Stimulated activated CD4-positive, alpha-beta T cell treated with anti-CD3 and anti-CD28 coated beads, Interleukin-15, amount 100 ng/mL, for 1 hour (primary cell): ENCODE measurements around the gene INO80B.
"Not testable (repeated sequence)": the region's sequence is repeated elsewhere in the genome, so short reads cannot be mapped to it uniquely, and the experiment has no call there.

Source experiments
- DNase-seq, 2 donors: peaks; one replicate each; pipeline ENCODE4 v3.0.0-alpha.2; 2020; ENCODE audit warnings: low read depth in 1 of 2, low spot score in 1 of 2

INO80B gene

DNA sequence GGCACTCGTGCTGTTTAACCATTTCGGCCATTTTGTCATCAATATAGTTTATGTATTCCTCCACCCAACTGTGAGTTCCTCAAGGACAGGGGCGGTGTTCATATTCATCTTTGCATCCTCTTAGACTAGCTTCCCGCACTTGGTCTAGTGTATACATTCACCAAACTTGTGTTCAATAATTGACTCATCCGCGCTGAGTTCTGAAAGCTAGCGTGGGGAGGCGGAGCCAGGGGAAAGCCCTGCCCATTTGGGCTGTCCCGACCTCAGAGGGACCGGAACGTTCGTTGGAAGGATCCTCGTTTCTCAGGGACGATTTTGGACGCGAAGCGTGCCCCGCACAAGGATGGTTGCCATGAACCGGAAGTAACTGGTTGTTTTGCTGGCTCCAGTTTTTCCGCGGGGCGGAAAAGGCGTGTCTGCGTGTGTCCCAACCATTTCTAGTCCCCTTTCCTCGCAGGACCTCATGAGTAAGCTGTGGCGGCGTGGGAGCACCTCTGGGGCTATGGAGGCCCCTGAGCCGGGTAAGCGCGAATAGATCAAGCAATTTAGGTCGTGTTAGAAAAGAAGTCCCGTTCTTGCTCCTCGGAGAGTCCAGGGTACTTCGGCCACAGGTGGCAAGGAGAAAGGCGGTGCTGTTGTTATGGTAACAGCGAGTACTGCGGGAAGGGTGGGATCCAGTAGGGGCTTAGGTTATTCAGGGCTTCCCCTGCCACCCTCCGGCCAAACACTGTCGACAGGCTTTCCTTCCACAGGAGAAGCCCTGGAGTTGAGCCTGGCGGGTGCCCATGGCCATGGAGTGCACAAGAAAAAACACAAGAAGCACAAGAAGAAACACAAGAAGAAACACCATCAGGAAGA is at the start of gene INO80B:
INO80B (plus strand) TSS at position 434 of the 858 bp plus-strand sequence; CDS start at position 464, 30 bp downstream.
- DNase-seq, result peak; percentile 91 to 96

DNA sequence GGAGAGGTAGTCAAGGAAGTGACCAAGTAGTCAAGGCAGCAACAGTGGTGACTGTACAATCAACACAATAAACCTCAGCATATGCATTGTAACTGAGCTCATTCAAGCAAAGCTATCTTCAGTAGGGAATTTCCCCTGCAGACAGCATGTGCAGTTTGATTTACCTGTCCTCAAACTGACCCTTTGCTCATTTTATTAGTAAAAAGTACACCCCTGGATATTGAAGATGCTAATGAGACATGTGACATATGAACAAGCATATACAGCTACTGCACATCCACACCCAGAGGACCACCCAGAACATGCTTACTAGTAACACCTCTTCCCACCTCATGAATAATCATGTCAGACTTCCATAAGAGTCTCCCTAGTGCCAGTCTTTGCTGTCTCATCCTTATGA is 48.9 kb upstream of the INO80B start:
- no peak for DNase-seq

DNA sequence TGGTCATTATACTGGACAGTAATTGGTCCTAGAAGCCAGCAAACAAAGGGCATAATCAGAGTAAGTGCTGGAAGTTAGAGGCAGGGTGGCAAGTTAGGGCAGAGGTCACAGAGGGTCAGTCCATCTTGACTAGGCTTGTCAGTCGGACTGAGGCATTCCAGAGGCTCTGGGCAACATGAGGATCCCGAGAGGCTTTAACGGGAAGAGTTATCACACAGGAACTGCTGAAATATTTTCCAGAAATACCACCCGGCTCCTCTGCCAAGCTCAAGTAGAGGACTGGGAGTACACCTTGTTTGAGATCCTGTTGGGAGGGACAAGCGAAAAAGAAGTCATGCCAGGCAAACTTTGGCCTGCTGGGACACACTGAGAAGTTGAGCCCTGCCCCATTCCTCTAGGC is 47.2 kb upstream of the INO80B start:
- DNase-seq, result no peak

DNA sequence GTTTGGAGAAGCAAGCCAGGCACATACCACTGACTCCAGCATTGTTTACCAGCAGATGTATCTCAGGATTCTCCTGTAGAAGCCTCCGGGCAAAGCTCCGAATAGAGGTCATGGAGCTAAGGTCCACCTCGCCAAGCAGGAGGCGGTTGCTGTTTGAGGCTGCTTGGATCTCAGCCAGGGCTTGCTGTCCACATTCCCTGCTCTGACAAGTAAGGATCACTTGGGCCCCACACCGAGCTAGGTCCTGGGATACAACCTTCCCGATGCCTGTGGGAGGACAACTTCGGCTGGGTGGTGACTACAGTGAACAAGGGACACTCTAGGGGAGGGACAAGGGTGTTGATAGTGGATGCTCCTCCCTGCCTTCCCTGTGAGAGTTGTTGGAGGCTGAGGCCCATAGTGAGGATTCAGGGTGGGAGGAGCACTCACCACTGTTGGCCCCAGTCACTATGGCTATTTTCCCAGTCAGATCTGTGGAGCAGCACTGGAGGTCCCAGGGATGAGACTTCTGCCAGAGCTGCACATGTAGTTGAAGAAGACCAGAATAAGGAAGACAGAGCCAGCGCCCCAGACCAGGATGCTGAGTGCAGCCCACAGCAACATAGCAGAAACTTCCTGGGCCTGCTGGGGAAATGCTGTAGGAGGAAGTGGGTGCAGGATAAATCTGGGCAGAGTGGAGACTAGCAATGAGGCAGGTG is 41.7 kb upstream of the INO80B start:
- no peak for DNase-seq

DNA sequence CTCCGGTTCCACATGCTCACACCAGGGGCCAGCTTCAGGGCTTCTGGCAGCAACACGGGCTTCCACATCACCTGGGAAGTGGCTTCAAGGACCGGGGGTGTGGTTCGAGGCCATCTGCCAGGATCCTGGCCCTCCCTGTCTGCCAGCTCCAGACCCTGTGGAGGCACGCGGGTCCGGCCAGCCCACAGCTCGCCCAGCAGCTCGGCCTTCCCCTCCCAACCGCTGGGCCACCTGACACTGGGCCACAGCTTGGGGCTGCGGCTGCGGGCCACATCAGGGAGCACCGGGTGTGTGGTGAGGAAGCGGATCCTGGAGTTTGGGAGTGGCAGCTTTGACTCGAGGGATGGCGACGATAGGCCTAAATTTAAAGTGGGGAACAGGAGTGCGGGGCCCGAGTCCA is 40.4 kb upstream of the INO80B start:
- no peak for DNase-seq

DNA sequence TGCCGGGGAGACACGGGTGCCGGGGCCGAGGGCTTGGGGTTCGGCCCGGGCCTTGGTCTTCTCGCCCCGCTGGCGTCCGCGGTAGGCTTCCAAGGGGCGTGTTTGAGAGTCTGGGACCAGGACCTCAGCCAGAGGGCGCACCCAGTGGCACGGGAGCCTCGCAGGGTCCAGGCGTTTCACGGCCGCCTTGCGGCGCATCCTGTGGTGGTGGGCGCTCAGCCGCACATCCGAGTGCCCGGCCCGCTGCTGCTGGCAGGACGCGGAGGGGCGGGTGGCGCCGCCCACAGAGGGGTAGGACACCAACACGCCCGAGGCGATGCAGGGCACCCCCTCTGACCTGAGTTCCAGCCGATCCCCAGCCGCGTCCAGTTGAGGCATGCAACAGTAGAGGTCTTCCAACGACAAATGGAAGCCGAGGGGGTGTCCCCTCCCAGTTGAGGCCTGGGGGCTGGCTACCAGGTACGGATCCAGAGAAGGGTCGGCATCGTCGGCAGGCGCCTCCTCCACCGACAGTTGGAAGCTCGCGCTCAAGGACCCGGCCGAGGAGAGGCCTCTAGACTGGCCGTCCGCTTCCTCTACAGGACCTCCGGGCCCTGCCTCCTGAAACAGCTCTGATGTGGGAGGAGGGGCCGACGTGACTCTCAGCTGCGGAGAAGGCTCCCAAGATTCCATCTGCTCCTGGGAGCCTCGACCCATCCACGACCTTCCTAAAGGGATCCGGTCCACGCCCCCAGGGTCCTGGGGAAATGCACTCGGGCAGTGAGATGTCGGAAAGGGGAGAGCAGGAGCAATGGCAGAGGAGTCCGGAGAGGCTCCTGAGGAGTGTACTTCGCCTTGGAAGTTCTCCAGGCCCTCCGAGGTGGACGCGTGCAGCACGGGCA is 39.8 kb upstream of the INO80B start:
- DNase-seq, result no peak

DNA sequence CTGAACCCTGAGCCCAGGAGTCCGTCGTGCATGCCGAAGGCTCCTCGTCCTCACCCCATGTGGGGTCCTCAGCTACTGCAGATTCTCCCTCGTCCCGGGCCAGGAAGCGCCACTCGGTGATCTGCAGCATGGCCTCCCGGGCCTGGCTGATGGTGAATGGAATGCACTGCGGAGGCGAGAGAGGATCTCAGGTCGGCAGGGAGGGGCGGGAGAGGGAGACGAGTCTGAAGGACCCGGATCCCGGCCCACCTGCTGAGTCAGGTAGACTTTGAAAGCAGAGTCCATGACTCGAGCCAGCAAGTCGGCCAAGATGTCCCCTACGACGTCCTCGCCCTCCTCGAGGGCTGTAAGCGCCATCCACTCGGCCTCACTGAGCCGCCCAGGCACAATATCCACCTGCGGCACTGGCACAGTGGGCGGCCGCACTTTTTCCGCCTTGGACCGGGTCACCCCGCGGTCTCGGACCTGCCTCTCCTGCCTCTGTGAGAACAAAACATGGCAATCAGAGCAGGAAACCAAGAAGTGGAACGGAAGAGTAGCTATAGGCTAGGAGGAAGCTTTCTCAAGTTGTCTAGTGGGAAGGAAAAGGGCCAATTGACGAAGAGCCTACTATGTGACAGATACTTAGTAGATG is 39.0 kb upstream of the INO80B start:
- DNase-seq, result no peak

DNA sequence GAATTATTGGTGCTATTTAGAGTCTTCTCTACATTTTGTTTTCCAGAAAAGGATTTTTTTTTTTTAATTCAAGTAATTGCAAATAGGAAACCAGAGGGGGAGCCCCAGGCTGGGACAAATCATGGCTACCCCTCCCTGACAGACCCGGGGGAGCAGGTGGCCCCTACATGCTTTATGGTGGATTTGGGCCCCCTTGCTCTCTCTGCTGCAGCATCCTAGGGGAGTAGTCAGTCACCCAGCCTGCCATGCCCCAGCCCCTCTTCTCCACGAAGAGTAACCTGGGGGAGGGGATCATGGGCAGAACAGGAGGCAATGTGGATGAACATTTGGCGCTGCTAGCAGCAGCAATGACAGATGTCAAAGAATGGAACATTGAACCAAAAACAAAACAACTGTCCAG is 38.1 kb upstream of the INO80B start:
- DNase-seq, result no peak

DNA sequence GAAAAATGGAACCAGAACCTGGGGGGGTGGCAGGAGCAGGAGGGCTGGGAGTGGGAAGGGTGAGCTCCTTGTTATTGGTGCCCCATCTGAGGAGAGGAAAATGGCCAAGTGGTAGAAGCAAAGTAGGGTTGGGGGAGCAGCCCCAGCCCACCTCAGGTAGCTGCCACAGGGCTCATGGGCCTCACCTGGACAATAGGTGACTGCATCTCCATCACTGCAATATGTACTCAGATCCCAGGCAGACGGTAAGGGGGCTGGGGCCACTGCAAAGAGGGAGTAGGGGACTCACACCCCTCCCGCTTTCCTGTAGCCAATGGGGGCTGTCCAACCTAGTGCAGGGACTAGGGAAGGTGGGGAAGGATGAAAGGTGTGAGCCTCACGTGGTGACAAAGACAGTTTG is 37.7 kb upstream of the INO80B start:
- DNase-seq, result no peak

DNA sequence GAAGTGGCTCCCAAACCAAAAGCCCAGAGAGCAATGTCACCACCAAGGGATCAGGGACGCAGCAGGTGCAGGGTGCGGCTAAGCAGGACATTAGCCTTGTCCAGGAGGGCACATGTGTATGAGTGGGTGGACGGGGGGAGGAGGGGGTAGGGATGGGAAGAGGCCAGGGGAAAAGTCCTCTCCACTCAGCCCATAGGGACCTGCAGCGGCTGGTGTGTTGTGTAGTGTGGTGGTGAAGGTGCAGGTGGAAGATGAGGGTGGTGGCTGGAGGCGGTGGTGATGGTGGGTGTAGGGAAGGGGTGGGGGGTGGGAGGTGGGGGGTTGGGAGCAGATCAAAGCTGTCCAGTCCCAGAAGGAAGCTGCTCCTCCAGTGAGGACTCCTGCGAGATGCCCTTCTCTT is 37.1 kb upstream of the INO80B start:
- DNase-seq, result no peak

DNA sequence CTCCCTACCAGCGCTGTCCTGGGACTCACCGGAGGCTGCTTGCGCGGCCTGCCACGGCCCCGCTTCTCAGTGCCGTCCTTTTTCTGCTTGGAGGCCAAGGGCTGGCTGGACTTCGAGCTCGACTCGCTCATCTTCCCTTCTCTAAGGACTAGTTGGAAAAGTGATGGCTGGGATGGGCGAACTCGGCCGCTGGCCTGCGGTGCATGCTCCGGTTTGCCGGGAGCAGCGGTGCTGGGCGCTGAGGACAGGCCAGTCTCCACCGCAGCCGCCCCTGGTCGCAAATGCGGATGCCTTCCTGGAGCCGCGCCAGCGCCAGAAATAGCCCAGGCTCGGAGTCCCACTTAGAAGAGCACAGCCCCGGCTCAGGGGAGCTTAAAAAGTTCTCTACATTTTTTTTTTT is 36.6 kb upstream of the INO80B start:
- no peak for DNase-seq

DNA sequence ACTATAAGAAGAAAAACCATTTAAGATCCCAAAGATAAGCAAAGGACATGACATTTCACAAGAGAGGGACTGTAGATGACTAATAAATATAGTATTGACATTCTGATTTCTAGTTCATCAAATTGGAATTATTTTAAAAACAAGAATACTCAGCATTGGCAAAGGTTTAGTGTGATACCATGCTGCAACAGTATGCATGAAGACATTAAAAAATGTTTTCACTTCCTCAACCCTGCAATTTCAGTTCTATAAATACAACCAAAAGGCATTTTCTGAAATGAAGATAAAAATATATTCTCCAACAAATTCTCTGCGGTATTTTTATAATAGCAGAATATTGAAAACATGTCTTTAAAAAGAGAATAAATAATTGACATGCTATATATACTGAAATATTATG is 35.5 kb upstream of the INO80B start:
- DNase-seq, result no peak

DNA sequence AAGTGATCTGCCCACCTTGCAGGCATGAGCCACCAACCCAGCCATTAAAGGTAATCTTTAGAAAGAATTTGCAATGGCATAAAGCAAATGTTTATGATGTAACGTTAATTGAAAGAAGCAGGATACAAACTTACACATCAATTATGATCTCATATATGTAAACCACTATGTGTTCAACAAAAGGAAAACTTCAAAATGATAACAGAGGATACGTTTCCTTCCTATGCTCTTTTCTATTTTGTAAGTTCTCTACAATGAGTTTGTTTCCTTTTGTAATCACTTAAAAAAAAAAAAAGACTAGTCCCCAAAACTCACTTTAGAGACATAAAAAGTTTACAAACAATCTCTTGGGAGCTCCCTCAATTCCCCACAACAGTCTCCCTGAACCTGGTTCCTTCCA is 34.9 kb upstream of the INO80B start:
- DNase-seq, result no peak

DNA sequence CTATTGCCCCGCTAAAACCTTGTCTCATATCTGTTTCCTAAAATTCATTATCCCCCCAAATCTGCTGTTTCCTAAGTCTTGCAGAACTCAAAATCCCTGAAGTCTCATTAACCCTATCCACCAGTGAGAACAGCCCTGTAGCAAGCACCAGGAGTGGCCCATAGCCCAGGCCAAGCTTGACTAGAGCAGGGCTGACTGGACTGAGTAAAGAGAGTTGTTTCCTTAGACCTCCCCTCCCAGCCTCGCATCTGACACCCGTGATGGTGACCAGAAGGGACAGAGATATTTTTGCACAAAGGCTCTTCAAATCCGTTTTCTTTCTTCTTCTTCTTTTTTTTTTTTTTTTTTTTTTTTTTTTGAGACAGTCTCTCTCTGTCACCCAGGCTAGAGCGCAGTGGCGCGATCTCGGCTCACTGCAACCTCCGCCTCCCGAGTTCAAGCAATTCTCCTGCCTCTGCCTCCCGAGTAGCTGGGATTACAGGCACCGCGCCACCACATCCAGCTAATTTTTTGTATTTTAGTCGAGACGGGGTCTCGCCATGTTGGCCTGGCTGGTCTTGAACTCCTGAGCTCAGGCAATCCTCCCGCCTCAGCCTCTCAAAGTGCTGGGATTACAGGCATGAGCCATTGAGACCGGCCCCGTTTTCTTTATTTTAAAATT is 34.3 kb upstream of the INO80B start:
- not testable (repeated sequence) for DNase-seq

DNA sequence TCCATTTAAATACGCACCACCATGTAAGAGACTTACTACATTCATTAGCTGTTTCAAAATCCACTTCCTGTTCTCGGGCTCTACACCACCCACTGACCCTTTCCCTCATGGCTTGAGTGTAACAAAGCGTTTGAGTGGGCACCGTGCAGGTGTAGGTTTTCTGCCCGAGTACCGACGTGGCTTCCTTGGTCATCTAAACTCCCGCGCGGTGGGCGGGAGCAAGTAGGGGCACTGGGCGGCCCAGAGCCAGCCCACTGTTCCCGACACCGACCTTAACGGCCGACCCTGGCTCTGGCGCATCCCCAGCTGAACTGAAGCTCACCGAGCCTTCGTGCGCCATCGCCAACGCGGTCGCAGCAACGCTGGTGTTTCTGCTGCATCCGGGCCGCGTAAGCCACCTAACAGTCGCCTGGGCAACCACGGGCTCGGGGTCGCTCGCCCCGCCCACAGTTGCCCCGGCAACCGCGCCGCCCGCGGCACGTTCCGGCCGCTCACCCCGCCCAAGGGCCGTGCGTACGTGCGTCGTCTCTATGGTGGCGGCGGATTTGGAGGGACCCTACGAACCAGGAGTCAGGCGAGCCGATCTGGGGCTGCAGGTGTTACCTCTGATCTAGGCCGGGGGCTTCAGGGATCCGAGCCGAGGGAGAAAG is 33.5 kb upstream of the INO80B start, which contains the start of the genes C2orf81 and WDR54:
C2orf81 (minus strand) TSS at position 399 of the 650 bp plus-strand sequence; CDS start at position 340, 59 bp downstream.
WDR54 (plus strand) TSS at position 510 of the 650 bp plus-strand sequence. CDS start 424 bp downstream, outside the sequence.
- DNase-seq, result peak; percentile 89 to 91

DNA sequence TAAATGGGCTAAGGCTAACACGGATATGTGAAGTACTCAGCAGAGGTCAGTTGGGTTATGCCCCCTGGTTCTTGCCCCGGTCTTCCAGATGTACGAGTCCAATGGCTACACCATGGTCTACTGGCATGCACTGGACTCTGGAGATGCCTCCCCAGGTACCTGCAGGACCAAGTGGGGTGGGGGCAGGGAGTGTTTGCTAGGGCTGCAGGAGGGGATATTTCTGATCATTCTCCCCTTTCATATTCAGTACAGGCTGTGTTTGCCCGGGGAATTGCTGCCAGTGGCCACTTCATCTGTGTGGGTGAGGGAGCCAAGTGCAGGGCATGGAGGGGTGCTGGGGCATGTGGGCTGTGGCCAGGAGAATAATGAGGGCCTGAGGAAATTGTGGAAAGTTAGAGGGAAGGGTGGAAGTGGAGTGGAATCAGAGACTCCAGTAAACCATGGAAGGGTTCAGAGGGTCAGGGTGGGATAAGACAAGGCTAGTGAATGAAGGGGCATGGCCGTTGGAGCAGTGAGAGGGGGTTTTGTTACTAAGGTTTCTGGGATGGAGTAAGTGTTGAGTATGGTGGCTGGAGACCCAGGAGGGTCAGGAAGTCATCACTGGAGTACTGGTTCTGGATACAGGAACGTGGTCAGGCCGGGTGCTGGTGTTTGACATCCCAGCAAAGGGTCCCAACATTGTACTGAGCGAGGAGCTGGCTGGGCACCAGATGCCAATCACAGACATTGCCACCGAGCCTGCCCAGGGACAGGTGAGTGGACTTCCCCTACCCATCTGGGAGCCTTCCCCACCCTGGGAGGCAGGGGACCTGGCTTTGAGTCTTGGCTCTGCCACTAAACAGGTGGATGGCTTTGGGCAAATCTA is 31.4 kb upstream of the INO80B start:
- DNase-seq, result no peak

DNA sequence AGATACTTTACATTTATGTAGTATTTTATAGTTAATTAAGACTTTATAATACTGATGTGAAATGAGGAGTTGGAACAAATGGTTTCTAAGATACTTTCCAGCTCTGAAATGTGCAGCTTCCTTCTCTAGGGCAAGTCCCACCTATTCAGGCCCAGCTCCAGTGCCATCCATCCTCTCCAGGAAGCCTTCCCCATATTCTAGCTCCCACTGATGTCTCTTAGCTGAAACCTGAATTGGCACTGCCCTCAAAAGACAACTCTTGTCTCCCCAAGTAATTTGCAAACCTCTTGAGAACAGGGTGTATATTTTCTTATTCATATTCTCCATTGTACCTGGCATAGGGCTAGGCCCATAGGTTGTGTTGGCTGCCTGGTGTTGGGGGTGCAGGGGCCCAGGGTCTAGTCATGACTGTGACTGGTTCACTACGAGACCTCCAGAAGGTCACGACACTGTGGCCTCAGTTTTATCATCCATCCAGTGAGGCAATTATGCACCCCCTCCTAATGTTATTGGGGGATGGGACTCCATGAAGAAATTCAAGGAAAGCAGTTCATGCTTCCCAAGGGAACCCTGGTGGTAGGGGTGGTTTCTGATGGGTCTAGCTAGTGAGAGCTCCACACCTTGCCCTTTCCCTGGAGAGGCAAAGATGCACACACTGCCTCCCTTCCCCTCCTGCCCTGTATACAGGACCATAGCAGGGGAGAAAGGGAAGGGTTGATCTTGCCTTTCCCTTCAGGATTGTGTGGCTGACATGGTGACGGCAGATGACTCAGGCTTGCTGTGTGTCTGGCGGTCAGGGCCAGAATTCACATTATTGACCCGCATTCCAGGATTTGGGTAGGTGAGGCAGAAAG is 30.5 kb upstream of the INO80B start:
- no peak for DNase-seq

DNA sequence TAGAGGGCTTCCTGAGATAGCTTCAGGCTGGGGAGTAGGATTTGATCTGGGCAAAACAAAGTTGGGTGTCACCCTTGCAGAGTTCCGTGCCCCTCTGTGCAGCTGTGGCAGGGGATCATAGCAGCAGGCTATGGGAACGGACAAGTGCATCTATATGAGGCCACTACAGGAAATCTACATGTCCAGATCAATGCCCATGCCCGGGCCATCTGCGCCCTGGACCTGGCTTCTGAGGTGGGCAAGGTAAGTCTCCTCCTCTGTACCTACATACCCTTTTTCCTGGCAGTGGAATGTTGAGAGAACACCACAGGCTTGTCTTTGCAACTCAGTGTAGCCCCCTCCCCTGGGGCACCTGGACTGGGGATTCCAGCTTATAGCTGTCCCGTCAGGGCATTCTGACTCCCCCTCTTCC is 29.9 kb upstream of the INO80B start:
- DNase-seq, result no peak
